ENCODE results near the gene ZC3H18.

The ZC3H18 gene

DNA sequence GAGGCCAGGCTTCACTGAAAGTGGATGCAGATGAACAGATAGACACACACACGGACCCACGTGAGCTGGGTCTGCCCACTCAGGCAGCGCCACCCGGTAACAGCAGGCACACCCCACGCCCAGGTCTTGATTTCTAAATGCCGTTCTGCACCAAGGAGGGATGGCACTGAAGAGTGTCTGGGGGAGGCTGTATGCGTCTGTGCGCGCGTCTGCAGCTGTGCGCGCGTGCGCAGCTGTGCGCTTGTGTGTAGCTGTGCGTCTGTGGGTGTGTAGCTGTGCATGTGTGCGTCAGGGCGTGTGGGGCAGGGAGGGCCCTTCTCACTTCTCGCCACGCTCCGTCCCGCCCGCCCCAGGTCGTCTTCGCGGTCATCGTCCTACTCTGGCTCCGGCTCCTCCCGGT is 52.7 kb downstream of the ZC3H18 start:
- POLR2A ChIA-PET = interaction anchor here (0.6 to 1.1 kb wide), 2 partner anchors 53 to 639 kb away, joined by 3 to 4 read pairs; partner anchors contain the start of gene ZC3H18
- TF ChIP-seq FOXM1 (IDR thresholded peaks at IDR 0.05; ENCODE audit: borderline replicate concordance) (no peak), ELF4 (IDR thresholded peaks at IDR 0.05) (no peak)
- no peak for DNase-seq (ENCODE audit: extremely low spot score)
- CTCF ChIA-PET = no interaction called here

DNA sequence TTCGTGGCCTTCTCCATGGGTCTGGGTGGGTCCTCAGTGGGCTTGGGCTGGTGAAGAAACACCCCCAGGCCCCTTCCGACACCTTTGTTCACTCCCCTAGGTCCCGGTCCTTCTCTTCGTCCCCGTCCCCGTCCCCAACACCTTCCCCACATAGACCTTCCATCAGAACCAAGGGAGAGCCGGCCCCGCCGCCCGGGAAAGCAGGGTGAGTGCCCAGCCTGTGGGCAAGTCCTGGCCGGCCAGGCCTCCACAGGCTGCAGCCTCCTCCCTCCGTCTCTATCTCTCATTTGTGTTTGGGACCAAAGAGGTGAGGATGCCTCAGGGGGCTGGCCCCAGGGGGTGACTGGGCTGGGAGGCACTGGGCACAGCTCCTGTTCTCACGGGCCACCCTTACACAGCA is 53.7 kb downstream of the ZC3H18 start:
- ChIA-PET POLR2A (interaction anchor here (1.1 kb wide), 1 partner anchor 54 kb away, joined by 4 read pairs; the partner anchor contains the start of gene ZC3H18), CTCF (no interaction called here)

DNA sequence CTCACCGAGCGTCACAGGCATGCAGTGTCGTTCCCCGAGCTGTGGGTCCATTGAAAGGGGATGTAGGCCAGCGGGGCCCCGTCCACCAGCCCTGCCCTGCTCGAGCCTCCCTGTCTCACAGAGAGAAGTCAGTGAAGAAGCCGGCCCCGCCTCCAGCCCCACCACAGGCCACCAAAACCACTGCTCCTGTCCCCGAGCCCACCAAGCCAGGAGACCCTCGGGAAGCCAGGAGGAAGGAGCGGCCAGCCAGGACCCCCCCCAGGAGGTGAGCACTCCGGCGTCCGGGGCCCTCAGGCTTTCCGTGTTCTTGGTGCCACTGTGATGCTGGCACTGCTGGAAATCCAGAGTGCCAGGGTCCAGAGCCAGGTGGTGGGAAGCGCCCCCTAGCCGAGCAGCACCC is 54.3 kb downstream of the ZC3H18 start:
- TF ChIP-seq BHLHE40 (IDR thresholded peaks at IDR 0.05; ENCODE audit: borderline replicate concordance) (no peak), SP1 (IDR thresholded peaks at IDR 0.05) (no peak), HDGF (IDR thresholded peaks at IDR 0.05; ENCODE audit: borderline replicate concordance) (no peak), L3MBTL2 (conservative IDR thresholded peaks at IDR 0.05) (no peak), SUZ12 (IDR thresholded peaks at IDR 0.05) (no peak), FOXA1 (IDR thresholded peaks at IDR 0.05) (no peak), TARDBP (IDR thresholded peaks at IDR 0.05) (no peak), NFRKB (IDR thresholded peaks at IDR 0.05) (no peak), FOXK2 (IDR thresholded peaks at IDR 0.05) (no peak)
- ChIA-PET CTCF (no interaction called here), POLR2A (no interaction called here)
- DNase-seq (ENCODE audit: extremely low spot score) = no peak

More for the DNA sequence above, 53.7 kb downstream of the ZC3H18 start:
- DNase-seq (ENCODE audit: extremely low spot score) = no peak
- TF ChIP-seq FOXM1 (IDR thresholded peaks at IDR 0.05; ENCODE audit: borderline replicate concordance) (no peak), NFRKB (IDR thresholded peaks at IDR 0.05) (no peak), CTBP1 (IDR thresholded peaks at IDR 0.05; ENCODE audit: borderline replicate concordance) (no peak), FOXK2 (IDR thresholded peaks at IDR 0.05) (no peak), ZNF384 (IDR thresholded peaks at IDR 0.05) (no peak), ARNT (IDR thresholded peaks at IDR 0.05) (no peak), BHLHE40 (IDR thresholded peaks at IDR 0.05; ENCODE audit: borderline replicate concordance) (no peak), FOXA1 (IDR thresholded peaks at IDR 0.05) (no peak), L3MBTL2 (conservative IDR thresholded peaks at IDR 0.05) (no peak), ELF4 (IDR thresholded peaks at IDR 0.05) (no peak), LEF1 (IDR thresholded peaks at IDR 0.05; ENCODE audit: borderline replicate concordance) (no peak), SUZ12 (IDR thresholded peaks at IDR 0.05) (no peak), TARDBP (IDR thresholded peaks at IDR 0.05) (no peak), HDGF (IDR thresholded peaks at IDR 0.05; ENCODE audit: borderline replicate concordance) (no peak), SP1 (IDR thresholded peaks at IDR 0.05) (no peak)
- TF ChIP-seq, protein P1, sequence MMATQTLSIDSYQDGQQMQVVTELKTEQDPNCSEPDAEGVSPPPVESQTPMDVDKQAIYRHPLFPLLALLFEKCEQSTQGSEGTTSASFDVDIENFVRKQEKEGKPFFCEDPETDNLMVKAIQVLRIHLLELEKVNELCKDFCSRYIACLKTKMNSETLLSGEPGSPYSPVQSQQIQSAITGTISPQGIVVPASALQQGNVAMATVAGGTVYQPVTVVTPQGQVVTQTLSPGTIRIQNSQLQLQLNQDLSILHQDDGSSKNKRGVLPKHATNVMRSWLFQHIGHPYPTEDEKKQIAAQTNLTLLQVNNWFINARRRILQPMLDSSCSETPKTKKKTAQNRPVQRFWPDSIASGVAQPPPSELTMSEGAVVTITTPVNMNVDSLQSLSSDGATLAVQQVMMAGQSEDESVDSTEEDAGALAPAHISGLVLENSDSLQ (IDR thresholded peaks at IDR 0.05) = no peak

DNA sequence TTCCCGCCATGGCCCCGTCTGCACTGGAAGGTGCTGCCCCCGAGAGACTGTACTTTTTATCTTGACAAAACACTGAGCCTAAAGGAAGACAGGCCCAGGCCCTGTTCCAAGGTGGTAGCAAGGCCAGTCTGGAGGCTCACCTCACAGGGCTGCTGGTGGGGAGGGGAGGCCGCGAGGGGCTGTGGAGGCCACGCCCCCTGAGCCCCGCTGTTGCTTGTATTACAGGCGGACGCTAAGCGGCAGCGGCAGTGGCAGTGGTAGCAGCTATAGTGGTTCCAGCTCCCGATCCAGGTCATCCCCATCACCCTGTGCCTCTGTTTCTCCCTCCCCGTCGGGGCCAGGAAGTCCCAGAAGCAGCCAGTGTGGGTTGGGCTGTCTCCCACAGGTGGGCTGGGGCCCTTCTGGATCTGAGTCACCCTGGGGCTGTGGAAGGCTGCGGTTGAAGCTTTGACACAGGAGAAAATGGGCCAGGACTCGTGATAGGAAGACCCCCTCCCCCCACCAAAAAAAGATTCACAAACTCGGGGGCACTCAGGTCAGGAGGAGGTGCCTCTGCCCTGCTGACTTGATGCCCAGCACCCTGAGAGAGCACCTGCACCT is 54.9 kb downstream of the ZC3H18 start:
- POLR2A ChIA-PET = no interaction called here
- CTCF ChIA-PET = no interaction called here
- TF ChIP-seq FOXA1 (IDR thresholded peaks at IDR 0.05) (no peak), ZNF384 (IDR thresholded peaks at IDR 0.05) (no peak), CTBP1 (IDR thresholded peaks at IDR 0.05; ENCODE audit: borderline replicate concordance) (no peak), L3MBTL2 (conservative IDR thresholded peaks at IDR 0.05) (no peak), TARDBP (IDR thresholded peaks at IDR 0.05) (no peak), BHLHE40 (IDR thresholded peaks at IDR 0.05; ENCODE audit: borderline replicate concordance) (no peak)

DNA sequence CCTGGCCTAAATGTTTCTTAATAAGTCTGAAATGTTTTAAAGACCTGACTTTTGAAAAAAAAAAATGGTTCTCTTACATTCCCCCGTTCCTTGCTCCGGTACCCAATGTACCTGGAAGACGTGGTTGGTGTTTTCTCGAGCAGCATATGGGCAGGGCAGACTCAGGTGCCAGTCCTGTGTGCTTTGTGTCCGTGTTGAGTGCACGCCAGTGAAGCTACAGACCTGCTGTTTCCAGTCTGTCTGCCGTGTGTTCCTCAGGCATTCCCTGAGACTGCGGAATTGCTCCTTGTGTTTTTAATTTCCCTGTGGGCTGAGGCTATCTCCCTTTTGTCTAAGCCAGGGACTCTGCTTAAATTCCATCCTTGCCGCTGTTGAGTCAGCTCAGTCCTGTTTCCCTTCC is 56.4 kb downstream of the ZC3H18 start:
- CTCF ChIA-PET = no interaction called here
- no peak for DNase-seq (ENCODE audit: extremely low spot score)
- POLR2A ChIA-PET = no interaction called here
- TF ChIP-seq L3MBTL2 (conservative IDR thresholded peaks at IDR 0.05) (no peak), FOXK2 (IDR thresholded peaks at IDR 0.05) (no peak), CTBP1 (IDR thresholded peaks at IDR 0.05; ENCODE audit: borderline replicate concordance) (no peak), SP1 (IDR thresholded peaks at IDR 0.05) (no peak), FOXA1 (IDR thresholded peaks at IDR 0.05) (no peak)

More for the DNA sequence above, 54.9 kb downstream of the ZC3H18 start:
- DNase-seq (ENCODE audit: extremely low spot score) = no peak

DNA sequence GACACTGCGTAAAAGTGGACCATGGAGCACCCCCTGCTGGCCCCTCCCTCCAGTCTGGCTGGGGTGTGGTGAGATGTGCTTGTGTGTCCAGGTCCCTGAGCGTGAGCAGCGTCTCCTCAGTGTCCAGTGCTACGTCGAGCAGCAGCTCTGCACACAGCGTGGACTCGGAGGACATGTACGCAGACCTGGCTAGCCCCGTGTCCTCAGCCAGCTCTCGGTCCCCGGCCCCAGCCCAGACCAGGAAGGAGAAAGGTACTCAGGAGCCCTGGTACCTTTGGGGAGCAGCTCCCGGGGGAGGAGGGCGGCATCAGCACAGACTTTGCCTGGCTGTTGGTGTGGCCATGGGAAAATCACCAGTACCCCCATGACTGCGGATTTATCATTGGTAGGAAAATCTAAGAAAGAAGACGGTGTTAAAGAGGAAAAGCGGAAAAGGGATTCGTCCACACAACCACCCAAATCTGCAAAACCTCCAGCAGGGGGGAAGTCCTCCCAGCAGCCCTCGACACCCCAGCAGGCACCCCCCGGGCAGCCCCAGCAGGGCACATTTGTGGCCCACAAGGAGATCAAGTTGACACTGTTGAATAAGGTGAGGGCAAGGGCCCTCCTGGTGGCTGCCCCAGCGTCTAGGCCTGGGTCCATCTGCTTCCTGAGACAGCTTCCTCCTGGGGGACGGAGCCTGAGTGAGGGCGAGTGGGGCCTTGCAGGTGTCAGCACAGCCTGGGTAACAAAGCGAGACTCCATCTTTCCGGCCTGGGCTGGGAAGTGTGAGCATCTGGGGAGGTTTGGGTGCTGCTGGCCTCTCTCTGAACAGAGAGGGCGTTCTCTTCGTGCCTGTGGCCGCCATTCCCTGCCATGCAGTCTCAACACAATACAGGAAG is 57.6 kb downstream of the ZC3H18 start:
- TF ChIP-seq BHLHE40 (IDR thresholded peaks at IDR 0.05; ENCODE audit: borderline replicate concordance) (no peak), SUZ12 (IDR thresholded peaks at IDR 0.05) (no peak), CTBP1 (IDR thresholded peaks at IDR 0.05; ENCODE audit: borderline replicate concordance) (no peak), SP1 (IDR thresholded peaks at IDR 0.05) (no peak), ARNT (IDR thresholded peaks at IDR 0.05) (no peak), FOXM1 (IDR thresholded peaks at IDR 0.05; ENCODE audit: borderline replicate concordance) (no peak), FOXA1 (IDR thresholded peaks at IDR 0.05) (no peak), HDGF (IDR thresholded peaks at IDR 0.05; ENCODE audit: borderline replicate concordance) (no peak), ELF4 (IDR thresholded peaks at IDR 0.05) (no peak), TARDBP (IDR thresholded peaks at IDR 0.05) (no peak), L3MBTL2 (conservative IDR thresholded peaks at IDR 0.05) (no peak), FOXK2 (IDR thresholded peaks at IDR 0.05) (no peak), LEF1 (IDR thresholded peaks at IDR 0.05; ENCODE audit: borderline replicate concordance) (no peak), ZNF384 (IDR thresholded peaks at IDR 0.05) (no peak), NFRKB (IDR thresholded peaks at IDR 0.05) (no peak)
- TF ChIP-seq, protein P1 (IDR thresholded peaks at IDR 0.05) = no peak
- DNase-seq (ENCODE audit: extremely low spot score) = no peak
- POLR2A ChIA-PET = no interaction called here
- CTCF ChIA-PET = no interaction called here

Measured in HEK293T (cell line).